Suppressor macrophage treated with lipopolysaccharide for 4 hours (primary cell): ENCODE data around the gene TOPBP1.
"Not testable (repeated sequence)": the region's sequence is repeated elsewhere in the genome, so short reads cannot be mapped to it uniquely, and the experiment has no call there.

Experiments
- DNase-seq: peaks from one replicate; pipeline ENCODE4 v3.0.0-alpha.2; 2020

The TOPBP1 gene

DNA sequence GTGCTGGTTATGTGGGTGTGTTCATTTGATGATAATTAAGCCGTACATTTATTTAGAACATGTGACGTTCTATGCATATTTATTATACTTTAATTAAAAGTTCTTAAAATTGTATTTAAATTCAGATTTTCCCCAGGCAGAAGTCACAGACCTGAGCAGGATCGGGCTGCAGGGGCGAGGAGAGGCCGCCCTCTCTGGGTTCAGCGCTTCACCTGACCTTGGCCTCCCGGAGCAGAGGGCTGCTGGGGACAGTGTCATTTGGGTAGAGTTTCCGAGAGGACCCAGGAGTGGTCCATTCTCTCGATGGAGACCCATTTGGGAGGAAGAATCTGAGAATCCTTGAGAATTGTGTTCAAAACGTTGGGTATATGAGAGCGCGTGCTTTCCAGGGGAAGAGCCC lies 12.0 kb upstream of the TOPBP1 start:
- no peak for DNase-seq

DNA sequence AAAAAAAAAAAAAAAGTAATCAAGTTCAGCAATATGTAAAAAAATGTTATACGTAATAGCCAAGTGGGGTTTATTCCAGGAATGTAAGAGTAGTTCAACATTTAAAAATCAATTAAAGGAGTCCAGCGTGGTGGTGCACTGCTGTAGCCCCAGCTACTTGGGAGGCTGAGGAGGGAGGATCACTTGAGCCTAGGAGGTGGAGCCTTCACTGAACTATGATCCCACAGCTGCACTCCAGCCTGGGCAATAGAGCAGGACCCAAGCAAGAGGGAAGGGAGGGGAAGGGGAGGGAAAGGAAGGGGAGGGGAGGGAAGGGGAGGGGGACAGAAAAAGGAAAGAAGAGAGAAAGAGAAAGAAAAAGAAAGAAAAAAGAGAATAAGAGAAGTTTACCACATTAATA lies 10.7 kb upstream of the TOPBP1 start:
- DNase-seq: no peak

DNA sequence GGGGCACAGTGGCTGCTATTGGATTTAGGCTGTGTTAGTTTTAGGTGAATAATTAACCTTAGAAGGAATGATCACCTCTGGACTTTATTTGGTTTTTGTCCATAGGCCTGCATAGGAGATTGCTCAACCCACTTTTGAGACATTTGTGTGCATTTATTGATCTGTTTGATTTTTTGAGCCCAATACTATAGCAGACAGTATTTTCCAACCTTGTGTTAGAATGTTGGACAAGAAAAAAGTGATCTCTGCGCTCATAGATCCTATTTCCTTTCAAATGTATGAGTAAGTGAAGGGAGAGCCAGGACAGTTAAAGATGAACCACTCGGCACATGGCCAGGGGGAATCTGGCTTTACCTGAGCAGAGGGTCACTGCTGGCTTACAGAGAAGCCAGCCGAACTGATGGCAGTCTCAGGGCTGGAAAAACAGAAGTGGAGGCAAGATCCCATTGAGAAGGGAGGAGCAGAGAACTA lies 8.8 kb upstream of the TOPBP1 start:
- no peak for DNase-seq

DNA sequence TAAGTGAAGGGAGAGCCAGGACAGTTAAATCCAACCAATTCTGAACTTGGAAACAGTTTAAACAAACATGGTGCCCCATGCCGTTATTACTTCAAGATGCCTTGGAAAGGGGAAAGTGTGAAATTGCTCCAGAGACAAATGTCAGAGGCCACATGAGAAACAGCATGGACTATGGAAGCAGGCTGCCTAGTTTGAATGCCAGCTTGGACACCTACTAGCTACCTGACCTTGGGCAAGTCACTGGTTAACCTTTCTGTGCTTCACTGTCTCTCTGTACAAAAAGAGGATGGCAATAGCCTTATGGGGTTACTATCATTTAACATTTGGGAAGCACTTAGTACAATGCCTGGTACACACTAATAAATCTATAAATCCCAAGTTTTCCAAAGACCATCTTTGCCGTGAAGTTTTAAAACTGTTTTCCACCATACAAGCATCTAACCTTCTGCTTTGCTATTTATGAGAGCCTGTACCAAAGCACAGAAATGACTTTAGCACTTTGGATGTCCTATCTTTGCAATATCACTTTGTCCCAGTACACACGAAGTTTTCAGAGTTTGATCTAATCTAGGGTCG lies 8.3 kb upstream of the TOPBP1 start:
- no peak for DNase-seq

DNA sequence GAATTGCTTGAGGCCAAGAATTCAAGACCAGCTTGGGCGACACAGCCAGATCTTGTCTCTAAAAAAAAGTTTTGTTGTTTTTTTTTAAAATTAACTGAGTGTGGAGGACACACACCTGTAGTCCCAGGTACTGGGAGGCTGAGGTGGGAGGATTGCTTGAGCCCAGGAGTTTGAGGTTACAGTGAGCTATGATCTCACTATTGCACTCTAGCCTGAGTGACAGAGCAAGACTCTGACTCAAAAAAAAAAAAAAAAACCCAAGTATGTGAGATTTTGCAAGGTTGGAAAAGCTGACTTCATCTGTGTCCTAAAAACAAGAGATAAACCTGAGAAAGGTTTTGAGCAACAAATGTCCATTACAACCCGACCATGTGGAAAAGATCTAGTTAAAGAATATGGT lies 5.4 kb upstream of the TOPBP1 start:
- DNase-seq: no peak

DNA sequence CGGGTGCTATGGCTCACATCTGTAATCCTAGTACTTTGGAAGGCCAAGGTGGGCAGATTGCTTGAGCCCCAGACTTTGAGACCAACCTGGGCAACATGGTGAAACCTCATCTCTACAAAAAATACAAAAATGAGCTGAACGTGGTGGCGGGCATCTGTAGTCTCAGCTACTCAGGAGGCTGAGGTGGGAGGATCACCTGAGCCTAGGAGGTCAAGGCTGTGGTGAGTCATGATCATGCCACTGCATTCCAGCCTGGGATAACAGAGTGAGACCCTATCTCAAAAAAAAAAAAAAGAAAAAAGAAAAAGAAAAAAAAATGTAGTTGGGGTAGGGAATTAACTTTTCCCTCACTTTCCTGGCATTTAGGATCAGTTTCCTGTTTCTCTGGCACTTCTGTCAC lies 3.4 kb upstream of the TOPBP1 start:
- DNase-seq: not testable (repeated sequence)

DNA sequence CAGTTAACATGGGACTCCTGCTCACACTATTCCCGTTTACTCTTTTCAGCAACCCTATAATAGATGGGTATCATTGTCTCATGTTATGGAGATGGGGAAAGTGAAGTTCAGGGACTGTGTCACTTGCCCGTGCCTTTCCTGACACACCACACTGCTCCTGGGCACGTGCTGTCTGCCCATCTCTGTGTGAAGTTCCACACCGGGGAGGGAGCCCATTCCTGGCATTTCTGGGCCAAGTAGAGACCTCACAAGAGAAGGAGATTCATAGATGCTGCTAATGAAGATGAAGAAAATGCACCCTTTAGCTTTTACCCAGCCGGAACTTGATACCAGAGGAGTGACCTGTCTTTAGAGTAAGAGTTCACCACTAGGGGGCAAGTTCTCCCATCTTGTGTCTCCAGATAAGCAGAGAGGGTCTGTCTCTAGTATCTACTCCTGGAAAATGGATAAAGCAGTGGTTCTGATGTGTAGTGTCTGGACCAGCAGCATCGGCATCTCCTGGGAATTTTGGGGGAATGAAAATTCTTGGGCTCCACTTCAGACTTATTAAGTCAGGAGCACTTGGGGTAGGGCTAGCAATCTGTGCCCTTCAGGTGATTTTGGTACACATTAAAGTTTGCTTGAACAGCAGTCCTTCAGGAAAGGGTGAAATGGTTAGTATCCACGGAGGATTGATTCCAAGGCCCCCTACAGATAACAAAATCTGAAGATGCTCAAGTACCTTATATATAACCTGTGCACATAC lies 2.0 kb upstream of the TOPBP1 start:
- DNase-seq: peak; percentile 77

DNA sequence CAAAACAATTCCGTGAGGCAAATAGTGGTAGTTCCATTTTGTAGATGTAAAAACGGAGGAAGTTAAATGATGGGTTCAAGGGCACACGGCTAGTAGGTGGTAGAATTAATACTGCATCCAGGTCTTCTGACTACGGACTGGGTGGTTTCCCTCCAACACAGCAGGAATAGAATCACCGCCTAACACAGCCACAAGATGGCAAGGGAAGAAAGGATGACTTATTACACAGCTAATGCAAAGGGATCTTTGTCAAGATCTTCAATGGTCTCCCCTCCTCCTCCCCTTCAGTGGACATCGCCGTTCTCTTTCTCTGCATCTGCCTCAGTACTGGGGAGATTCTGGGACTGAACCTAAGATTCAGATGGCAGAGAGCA lies 524 bp upstream of the TOPBP1 start:
- peak; percentile 14 for DNase-seq

DNA sequence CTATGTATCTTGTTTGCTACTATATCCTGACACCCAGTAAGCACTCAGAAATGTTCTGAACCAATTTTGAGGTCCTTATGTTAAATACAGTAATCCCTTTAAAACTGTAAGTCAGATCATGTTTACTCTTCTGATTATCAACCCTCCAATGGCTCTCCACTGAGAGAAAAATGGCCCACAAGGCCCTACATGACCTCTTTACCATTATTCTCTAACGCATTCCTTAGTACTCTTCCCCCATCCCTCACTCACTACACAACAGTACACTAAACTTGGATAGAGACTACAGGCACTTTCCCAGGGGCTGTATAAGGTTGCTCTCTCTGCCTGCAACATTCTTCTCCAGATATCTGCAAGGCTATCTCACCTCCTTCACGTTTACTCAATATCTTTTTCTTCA lies 1.9 kb downstream of the TOPBP1 start:
- no peak for DNase-seq

DNA sequence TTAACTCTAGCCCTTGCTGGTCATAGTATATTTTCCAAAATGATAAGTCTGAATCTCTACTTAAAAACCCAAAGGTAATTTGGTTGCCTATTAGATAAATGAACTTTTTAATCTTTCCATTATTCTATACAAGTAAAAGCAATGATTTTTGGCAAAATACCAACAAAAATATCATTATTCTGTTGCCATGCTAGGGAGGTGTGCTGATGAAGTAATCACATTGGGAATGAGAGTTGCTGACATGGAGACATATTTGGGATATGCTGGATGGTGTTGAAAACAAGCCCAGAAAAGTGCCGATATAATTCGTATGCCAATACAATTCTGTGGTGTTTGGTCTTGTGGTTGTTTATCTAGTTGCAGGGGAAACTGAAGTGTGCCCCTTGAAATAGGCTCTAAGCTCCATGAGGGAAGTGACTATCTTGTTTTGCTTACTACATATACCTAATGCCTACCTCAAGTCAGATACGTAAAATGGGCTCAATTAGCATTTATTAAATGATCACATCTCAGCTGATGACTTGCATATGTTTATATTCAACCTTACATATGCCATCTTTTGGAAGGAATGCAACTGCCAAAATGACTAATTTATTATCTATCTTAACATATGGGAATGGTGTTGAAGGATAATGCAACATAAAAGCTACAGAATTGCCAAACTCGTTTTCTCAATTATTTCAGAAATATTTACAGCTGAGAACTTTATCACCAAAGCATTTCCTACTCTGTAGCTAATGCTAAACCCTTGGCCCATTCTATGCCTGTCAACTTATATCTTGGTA lies 5.8 kb downstream of the TOPBP1 start:
- DNase-seq: no peak

DNA sequence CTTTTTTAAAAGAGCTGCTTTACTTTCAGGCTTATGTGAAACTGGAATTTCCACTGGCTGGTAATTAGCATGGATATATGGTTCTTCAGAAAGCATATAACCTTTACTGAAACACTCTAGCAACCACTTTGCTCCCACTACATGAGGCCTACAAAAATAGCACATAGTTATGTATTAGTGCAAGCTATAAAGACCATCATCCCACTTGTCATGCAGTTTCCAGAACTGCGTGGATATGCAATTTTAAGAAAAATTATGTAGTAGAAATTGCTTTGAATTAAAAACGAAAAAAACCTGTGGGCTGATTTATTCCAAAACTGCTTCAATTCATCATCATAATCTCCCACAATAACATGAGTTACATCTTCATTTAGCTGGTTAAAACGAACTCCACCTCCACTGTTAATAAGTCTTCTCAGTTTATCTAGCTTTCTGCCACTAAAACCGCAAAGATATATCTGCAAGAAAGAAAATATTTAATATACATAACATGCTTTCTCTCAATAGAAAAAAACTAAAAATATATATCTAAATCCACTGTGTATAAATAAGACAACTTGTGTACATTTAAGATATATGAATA lies 12.2 kb downstream of the TOPBP1 start:
- DNase-seq: no peak

DNA sequence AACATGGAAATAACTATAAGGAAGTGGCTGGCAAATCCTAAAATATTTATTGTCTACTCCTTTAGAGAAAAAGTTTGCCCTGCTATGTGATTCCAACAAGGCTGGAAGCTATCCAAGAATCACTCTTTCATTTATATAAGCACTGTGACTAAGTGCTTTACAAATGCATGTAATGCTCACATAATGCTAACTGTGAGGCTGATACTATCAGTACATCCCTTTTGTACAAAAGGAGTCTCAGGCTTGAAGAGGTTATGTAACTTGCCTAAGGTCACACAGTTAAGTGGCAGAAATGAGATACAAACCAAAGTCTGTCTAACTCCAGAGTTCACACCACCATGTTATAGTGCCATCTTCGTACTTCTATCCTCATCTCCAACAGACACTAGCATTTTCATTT lies 17.0 kb downstream of the TOPBP1 start:
- no peak for DNase-seq

DNA sequence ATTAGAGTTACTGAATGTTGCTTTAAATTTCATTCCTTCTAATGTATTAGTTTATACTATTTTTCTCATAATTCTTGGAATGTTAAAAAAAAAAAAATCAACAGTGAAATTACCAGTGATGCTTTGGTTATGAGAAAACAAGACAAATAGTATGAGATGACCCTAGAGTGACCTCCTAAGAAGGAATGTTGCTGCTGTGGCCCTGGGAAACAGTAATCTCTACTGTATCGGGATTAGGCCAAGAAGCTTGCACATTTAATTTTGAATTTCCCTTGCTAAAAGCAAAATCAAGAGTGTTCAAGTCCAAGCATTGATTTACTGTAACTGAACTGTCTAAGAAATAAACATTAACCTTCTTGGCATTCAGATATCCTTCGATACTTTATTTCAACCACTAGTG lies 18.1 kb downstream of the TOPBP1 start:
- no peak for DNase-seq

DNA sequence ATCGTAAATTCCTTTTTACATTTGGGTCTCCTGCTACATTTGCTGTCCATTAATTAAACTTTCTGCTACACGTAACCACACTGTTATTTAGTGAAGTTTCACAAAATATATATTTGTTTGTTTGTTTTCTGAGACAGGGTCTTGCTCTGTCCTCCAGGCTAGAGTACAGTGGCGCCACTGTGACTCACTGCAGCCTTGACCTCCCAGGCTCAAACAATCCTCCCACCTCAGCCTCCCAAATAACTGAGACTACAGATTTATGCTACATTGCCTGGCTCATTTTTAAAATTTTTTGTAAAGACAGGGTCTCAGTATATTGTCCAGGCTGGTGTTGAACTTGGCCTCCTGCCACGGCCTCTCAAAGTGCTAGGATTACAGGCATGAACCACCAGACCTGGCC lies 20.5 kb downstream of the TOPBP1 start:
- no peak for DNase-seq

DNA sequence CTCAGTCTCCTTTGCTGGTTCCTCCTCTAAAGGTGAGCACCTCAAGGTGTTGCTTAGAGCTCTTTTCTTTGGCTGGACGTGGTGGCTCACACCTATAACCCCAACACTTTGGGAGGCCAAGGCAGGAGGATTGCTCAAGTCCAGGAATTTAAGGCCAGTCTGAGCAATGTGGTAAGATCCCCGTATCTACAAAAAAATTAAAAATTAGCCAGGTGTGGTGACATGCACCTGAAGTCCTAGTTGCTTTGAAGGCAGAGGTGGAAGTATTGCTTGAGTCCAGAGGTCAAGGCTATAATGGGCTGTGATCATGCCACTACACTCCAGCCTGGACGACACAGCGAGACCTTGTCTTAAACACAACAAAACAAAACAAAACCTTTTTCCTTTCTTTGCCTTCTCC lies 28.3 kb downstream of the TOPBP1 start:
- DNase-seq: no peak

DNA sequence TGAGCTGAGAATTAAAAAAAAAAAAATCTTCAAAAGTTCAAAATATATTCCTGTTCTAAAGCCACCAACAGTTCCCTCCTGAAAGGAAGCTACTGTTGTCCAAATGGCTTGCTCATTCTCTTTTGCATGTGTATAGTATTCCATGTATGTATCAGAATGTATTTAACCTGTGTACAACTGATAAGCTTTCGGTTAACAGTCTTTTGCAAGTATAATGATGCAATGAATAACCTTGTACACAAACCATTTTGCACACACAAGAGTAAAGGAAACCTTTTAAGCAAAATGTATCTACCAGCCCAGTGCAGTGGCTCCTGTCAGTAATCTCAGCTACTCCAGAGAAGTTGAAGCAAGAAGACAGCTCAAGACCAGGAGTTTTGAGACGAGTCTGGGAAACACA lies 32.6 kb downstream of the TOPBP1 start:
- no peak for DNase-seq

DNA sequence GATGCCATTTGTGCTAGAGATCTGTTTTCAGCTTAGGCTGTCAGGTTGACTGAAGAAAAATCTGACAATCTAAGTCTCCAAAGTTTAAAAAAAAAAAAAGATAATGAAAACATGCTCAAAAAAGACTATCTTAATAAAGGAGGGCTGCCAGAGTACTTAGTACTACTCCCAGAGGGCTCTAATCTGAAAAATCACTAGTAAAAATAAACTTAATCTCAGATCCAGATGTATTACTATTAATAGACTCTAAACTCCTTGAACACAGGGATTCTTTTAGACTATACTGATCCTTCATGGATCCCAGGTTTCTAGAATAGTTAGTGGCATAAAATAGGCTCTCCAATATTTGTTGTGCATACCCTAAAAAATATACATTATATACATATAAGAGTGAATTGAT lies 34.0 kb downstream of the TOPBP1 start:
- no peak for DNase-seq

DNA sequence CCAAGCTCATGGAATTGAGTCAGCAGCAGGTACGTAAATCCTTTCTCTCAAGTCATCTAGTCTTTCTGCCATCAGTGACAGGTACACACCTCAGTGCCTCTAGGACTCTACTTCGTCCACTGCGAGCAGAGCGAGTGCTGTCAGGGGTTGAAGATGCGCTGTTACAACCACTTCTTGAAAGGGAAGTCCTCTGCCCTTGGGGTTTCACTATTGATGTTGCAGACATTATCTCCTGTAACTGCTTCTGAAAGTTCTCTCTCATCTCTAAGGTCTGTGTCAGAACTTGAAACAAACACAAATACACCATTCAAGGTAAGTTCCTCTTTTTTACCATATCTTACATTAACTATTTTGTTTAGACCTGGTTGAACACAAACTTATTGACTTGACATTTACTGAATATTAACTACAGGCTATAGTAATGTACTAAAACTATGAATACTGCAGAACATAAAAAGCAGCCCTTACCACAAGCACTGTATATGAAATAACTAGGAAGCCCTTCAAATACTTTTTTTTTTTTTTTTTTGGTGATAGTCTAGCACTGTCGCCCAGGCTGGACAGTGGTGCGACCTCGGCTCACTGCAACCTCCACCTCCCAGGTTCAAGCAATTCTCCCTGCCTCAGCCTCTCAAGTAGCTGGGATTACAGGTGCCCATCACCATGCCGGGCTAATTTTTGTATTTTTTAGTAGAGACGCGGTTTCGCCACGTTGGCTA lies 41.5 kb downstream of the TOPBP1 start:
- no peak for DNase-seq

DNA sequence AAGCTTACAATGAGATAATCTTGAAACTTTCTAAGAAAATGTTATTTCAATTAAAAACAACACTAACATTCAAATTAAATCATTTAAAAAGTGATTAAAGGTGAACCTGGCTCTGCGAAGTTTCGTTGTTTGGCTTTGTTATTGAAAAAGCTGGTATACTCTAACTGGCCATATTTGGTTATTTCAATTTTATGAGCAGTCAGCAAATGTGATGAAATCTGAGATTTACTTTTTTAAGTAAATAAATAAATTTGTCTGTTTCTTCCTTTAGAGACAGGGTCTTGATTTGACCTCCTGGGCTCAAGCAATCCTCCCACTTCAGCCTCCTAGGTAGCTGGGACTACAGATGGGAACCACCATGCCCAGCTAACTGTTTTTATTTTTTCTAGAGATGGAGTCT lies 50.2 kb downstream of the TOPBP1 start:
- DNase-seq: no peak

DNA sequence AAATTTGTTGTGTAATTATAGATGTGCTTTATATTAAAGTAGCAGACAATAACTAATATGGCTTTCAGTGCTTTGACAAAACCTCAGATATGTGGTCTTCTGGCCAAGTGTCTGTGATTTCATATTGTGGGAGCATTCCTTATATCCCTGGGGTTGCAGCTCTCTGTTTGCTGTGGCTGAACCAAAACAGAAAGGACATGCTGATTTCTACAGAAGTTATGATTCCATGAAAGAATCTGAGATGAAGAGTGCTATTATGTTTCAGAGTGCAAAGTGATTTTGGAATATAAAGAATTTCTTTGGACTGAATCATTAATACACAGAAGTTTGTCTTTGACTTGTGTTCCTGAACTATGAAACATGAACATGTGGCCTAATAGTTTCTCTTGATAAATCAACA lies 51.7 kb downstream of the TOPBP1 start:
- DNase-seq: no peak

DNA sequence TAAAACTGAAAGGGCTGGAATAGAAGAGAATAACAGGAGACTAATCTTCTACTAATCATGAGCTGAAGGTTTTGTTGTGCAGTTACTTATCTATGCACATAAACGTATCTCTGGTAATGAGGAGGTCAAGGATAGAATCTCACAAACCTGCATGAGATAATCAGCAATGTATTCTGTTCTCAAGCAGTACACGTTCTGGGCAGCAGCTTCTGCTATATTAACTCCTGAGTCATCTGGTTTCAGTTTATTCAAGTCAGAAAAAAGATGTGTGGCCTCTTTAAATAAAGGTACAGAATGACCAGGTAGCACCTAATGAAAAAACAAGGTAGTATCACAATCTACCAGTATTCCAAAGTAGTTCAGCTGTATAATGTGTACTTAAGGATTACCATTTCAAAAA lies 53.4 kb downstream of the TOPBP1 start:
- no peak for DNase-seq

DNA sequence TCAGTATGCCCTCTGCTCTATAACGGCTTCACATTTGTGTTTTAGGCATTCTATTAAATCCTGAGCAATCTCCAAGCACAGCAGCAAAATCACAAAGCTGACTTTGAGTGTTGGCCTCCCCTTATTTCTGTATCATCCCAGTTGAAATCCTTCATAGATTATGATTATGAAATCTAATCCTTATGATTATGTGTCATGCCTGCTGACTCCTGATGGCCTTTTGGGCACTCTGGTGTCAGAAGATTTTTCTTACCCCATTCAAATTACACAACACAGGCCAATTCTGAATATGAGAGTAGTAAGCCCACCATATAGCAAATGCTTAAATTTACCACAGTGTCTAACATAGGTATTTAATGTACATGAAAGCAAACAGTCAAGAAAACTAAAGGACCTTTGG lies 53.9 kb downstream of the TOPBP1 start:
- peak; percentile 50 for DNase-seq

DNA sequence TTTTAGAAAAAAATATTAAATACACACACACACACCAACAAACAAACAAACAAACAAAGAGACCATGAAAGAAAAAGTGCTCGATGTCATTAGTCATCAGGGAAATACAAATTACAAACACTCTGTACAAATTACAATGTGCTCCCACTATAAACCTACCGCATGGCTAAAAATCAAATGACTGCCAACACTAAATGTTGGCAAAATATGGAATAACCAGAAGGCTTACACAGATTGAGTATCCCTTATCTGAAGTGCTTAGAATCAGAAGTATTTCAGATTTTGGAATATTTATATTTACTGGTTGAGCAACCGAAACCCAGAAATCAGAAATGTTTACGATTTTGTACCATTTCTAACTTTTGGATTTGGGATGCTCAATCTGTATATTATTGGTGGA lies 54.8 kb downstream of the TOPBP1 start:
- no peak for DNase-seq
